Tibial artery (tissue), 4 donors: ENCODE measurements around the gene IFITM2.
"Not testable (repeated sequence)": the region's sequence is repeated elsewhere in the genome, so short reads cannot be mapped to it uniquely, and the experiment has no call there.

Source experiments
- DNase-seq, 2 donors: peaks; one replicate each; pipeline ENCODE4 v3.0.0-alpha.2; 2019
- H3K27ac ChIP-seq, 2 donors: fragments of 200-600 bp; sonication (generic) in 1 of 2; 1 replicate in 1 of 2; 2 replicates in 1 of 2; pipeline ENCODE4 v1.5.1; 2018 to 2019; ENCODE audit warnings: mild to moderate bottlenecking in 1 of 2
- H3K27me3 ChIP-seq, 2 donors: fragments of 200-600 bp; sonication (generic) in 1 of 2; one replicate each; pipeline versions ENCODE4 v1.5.1 to v1.6.0; 2016 to 2019
- H3K36me3 ChIP-seq, 3 donors: fragments of 200-600 bp; sonication (generic) in 2 of 3; one replicate each; pipeline ENCODE4 v1.5.1; 2016 to 2019; ENCODE audit warnings: mild to moderate bottlenecking in 2 of 3
- H3K4me1 ChIP-seq, 4 donors: fragments of 200-600 bp; sonication (generic) in 2 of 4; 1 replicate in 3 of 4; 2 replicates in 1 of 4; pipeline ENCODE4 v1.5.1; 2016 to 2019
- H3K4me3 ChIP-seq, 2 donors: fragments of 200-600 bp; sonication (generic) in 1 of 2; 1 replicate in 1 of 2; 2 replicates in 1 of 2; pipeline ENCODE4 v1.5.1; 2018 to 2019; ENCODE audit warnings: mild to moderate bottlenecking in 2 of 2
- H3K9me3 ChIP-seq, 3 donors: fragments of 200-600 bp; sonication (generic) in 1 of 3; one replicate each; pipeline ENCODE4 v1.5.1; 2016 to 2019
- CTCF ChIP-seq, 2 experiments: fragments of 200-600 bp in 1 of 2; fragments of 450-650 bp in 1 of 2; IDR thresholded peaks; one replicate each; pipeline ENCODE4 v1.5.1; 2017 to 2019; ENCODE audit warnings: antibody characterized with exemption in 2 of 2, mild to moderate bottlenecking in 1 of 2, moderate library complexity in 1 of 2
- intact Hi-C: fragments of 100-400 bp; cut with DNase I; formaldehyde crosslinking; loops from one replicate; pipeline ENCODE4 v1.15.0; 2023; ENCODE audit warnings: low total_unique reads

IFITM2 gene

GRCh38 chr11:324156-324555 is 16.5 kb downstream of the IFITM2 start:
- Histone ChIP-seq H3K4me1 (peaks cover 8 to 40% (median 24%) of the 10 kb centered on the region in 4 donors), H3K9me3 (no peaks in the 10 kb centered on the region), H3K27me3 (no peaks in the 10 kb centered on the region), H3K36me3 (no peaks in the 10 kb centered on the region), H3K4me3 (no peak overlapping the region), H3K27ac (peak overlapping the region; percentile 65 to 77)
- intact Hi-C loops, result loop anchor here (2.0 kb wide), 1 partner anchor 31 kb away; no protein-coding TSS in a partner anchor
- DNase-seq, result peak in 1 of 2 donors; percentile 44
- no peak for TF ChIP-seq CTCF (IDR thresholded peaks at IDR 0.05)

- peak; percentile 70 to 86 for DNase-seq
- H3K9me3 ChIP-seq, H3K36me3 ChIP-seq, H3K27me3 ChIP-seq, H3K4me3 ChIP-seq: not testable (repeated sequence)
- Histone ChIP-seq H3K4me1 (peaks cover 8 to 40% (median 24%) of the 10 kb centered on the region in 4 donors), H3K27ac (peak overlapping the region; percentile 65 to 77)
- intact Hi-C loops, result loop anchor here (2.0 kb wide), 1 partner anchor 30 kb away; no protein-coding TSS in a partner anchor
Measured at GRCh38 chr11:324593-325517, 17.2 kb downstream of the IFITM2 start.

- peaks cover 8 to 38% (median 24%) of the 10 kb centered on the region in 4 donors for H3K4me1 ChIP-seq
- peak overlapping the region; percentile 65 to 68 for H3K27ac ChIP-seq
- no peak overlapping the region for H3K4me3 ChIP-seq
- no peaks in the 10 kb centered on the region for H3K36me3 ChIP-seq
- DNase-seq, result peak in 1 of 2 donors; percentile 61
- no peaks in the 10 kb centered on the region for H3K9me3 ChIP-seq
- H3K27me3 ChIP-seq, result no peaks in the 10 kb centered on the region
- intact Hi-C loops, result loop anchor here (2.0 kb wide), 1 partner anchor 29 kb away; no protein-coding TSS in a partner anchor
- no peak for TF ChIP-seq CTCF (IDR thresholded peaks at IDR 0.05)
Measured at GRCh38 chr11:325796-326591, 18.4 kb downstream of the IFITM2 start.

GRCh38 chr11:326592-326841 is 18.9 kb downstream of the IFITM2 start:
- H3K27me3 ChIP-seq, result no peaks in the 10 kb centered on the region
- H3K36me3 ChIP-seq, result no peaks in the 10 kb centered on the region
- TF ChIP-seq CTCF (IDR thresholded peaks at IDR 0.05), result no peak
- DNase-seq, result no peak
- peaks cover 8 to 37% (median 24%) of the 10 kb centered on the region in 4 donors for H3K4me1 ChIP-seq
- intact Hi-C loops, result no loop called here
- no peaks in the 10 kb centered on the region for H3K9me3 ChIP-seq
- H3K27ac ChIP-seq, result peak overlapping the region; percentile 65 to 68
- H3K4me3 ChIP-seq, result no peak overlapping the region

GRCh38 chr11:326842-327580 is 19.4 kb downstream of the IFITM2 start:
- intact Hi-C loops, result no loop called here
- TF ChIP-seq CTCF (IDR thresholded peaks at IDR 0.05), result no peak
- peak overlapping the region; percentile 65 to 68 for H3K27ac ChIP-seq
- no peaks in the 10 kb centered on the region for H3K27me3 ChIP-seq
- peak; percentile 90 for DNase-seq
- H3K4me1 ChIP-seq, result peaks cover 8 to 37% (median 24%) of the 10 kb centered on the region in 4 donors
- H3K4me3 ChIP-seq, result peak overlapping the region in 1 of 2 donors; percentile 12
- no peaks in the 10 kb centered on the region for H3K9me3 ChIP-seq
- no peaks in the 10 kb centered on the region for H3K36me3 ChIP-seq
